IMR-90 (cell line): ENCODE results near the gene CCNK. TPM values are rescaled to one million over a fixed set of nuclear protein-coding genes. Genes with fewer than 3 reads are reported as not detected.

ENCODE experiments used
- ATAC-seq: fragments of 200-7000 bp; cut with Tn5 transposase; 2 replicates; pipeline ENCODE4 v1.9.1; 2020; ENCODE audit warnings: low read depth, mild to moderate bottlenecking, moderate library complexity
- BruUV-seq: library from RNA; stranded (reverse); fragments of 400-500 nt; replicated peaks from 2 replicates; lab custom pipeline; 2021; lab: Mats Ljungman, UMichigan
- CTCF ChIA-PET: fragments of 300-600 bp; formaldehyde crosslinking; extraction: SDS; loops from one replicate; lab custom pipeline; 2021; ENCODE audit warnings: antibody characterized with exemption; lab: Yijun Ruan, JAX
- POLR2A ChIA-PET: fragments of 300-600 bp; sonication (Branson Sonifier 250); formaldehyde crosslinking; loops from one replicate; lab custom pipeline; 2022; ENCODE audit warnings: antibody characterized with exemption; ENCODE audit not compliant: unreplicated experiment; lab: Charles Lee
- DNase-seq: peaks from one replicate; pipeline ENCODE4 v3.0.0; 2013
- H2AFZ ChIP-seq: replicated peaks from 2 replicates; pipeline ENCODE3; 2013; ENCODE audit warnings: low read length, mild to moderate bottlenecking; ENCODE audit not compliant: poor library complexity
- H2AK5ac ChIP-seq: 2 replicates; pipeline ENCODE4 v1.6.1; 2013; ENCODE audit warnings: low read depth, low read length, inconsistent platforms
- H2AK9ac ChIP-seq: replicated peaks from 2 replicates; pipeline ENCODE3; 2013; ENCODE audit warnings: mild to moderate bottlenecking, low read depth, low read length, moderate library complexity; ENCODE audit not compliant: poor library complexity
- H2BK120ac ChIP-seq: 2 replicates; pipeline ENCODE4 v1.6.1; 2013; ENCODE audit warnings: low read depth, low read length, inconsistent platforms
- H2BK15ac ChIP-seq: 3 replicates; pipeline ENCODE4 v1.6.1; 2013; ENCODE audit warnings: low read depth, low read length, inconsistent platforms
- H2BK20ac ChIP-seq: 2 replicates; pipeline ENCODE4 v1.6.1; 2013; ENCODE audit warnings: low read depth, mild to moderate bottlenecking, inconsistent platforms, low read length, moderate library complexity
- H2BK5ac ChIP-seq: 2 replicates; pipeline ENCODE4 v1.6.1; 2013; ENCODE audit warnings: mild to moderate bottlenecking, low read depth, low read length, inconsistent platforms; ENCODE audit not compliant: poor library complexity, severe bottlenecking
- H3K14ac ChIP-seq: replicated peaks from 2 replicates; pipeline ENCODE4 v1.6.1; 2013; ENCODE audit warnings: low read depth, low read length, inconsistent platforms
- H3K18ac ChIP-seq: 2 replicates; pipeline ENCODE4 v1.6.1; 2013; ENCODE audit warnings: low read depth, low read length, control low read depth
- H3K23ac ChIP-seq: 2 replicates; pipeline ENCODE4 v1.6.1; 2013; ENCODE audit warnings: low read depth, low read length, inconsistent platforms
- H3K27ac ChIP-seq: 2 replicates; pipeline ENCODE4 v1.5.1; 2013; ENCODE audit warnings: mild to moderate bottlenecking, control low read depth, low read length; ENCODE audit not compliant: insufficient read depth
- H3K27me3 ChIP-seq: 2 replicates; pipeline ENCODE4 v1.6.1; 2013; ENCODE audit warnings: low read length; ENCODE audit not compliant: control insufficient read depth, insufficient read depth
- H3K36me3 ChIP-seq: 2 replicates; pipeline ENCODE4 v1.6.1; 2013; ENCODE audit warnings: low read length, mixed read lengths; ENCODE audit not compliant: control insufficient read depth, insufficient read depth
- H3K4ac ChIP-seq: 2 replicates; pipeline ENCODE4 v1.6.1; 2013; ENCODE audit warnings: low read depth, low read length, inconsistent platforms
- H3K4me1 ChIP-seq: 2 replicates; pipeline ENCODE4 v1.6.1; 2013; ENCODE audit warnings: low read length, mixed read lengths; ENCODE audit not compliant: control insufficient read depth, insufficient read depth
- H3K4me2 ChIP-seq: 2 replicates; pipeline ENCODE4 v1.6.1; 2013; ENCODE audit warnings: low read depth, mild to moderate bottlenecking, control low read depth, low read length, moderate library complexity
- H3K4me3 ChIP-seq: 2 replicates; pipeline ENCODE4 v1.5.1; 2013; ENCODE audit warnings: low read depth, mild to moderate bottlenecking, control low read depth, low read length, moderate library complexity; ENCODE audit not compliant: insufficient read depth
- H3K56ac ChIP-seq: 2 replicates; pipeline ENCODE4 v1.6.1; 2013; ENCODE audit warnings: low read length, inconsistent platforms; ENCODE audit not compliant: insufficient read depth; ENCODE audit errors: extremely low read depth
- H3K79me1 ChIP-seq, 2 experiments: 2 replicates each; pipeline ENCODE4 v1.6.1; 2013; ENCODE audit warnings: low read length in 2 of 2, inconsistent platforms in 1 of 2, low read depth in 1 of 2
- H3K9ac ChIP-seq: 2 replicates; pipeline ENCODE4 v1.6.1; 2013; ENCODE audit warnings: low read depth, low read length, control low read depth
- H3K9me1 ChIP-seq: 2 replicates; pipeline ENCODE4 v1.6.1; 2013; ENCODE audit warnings: low read length, inconsistent platforms; ENCODE audit not compliant: insufficient read depth
- H3K9me3 ChIP-seq: 2 replicates; pipeline ENCODE4 v1.6.1; 2013; ENCODE audit warnings: low read length; ENCODE audit not compliant: control insufficient read depth, insufficient read depth
- H4K20me1 ChIP-seq: 2 replicates; pipeline ENCODE4 v1.6.1; 2013; ENCODE audit warnings: low read length, inconsistent platforms; ENCODE audit not compliant: insufficient read depth
- H4K5ac ChIP-seq: 2 replicates; pipeline ENCODE4 v1.6.1; 2013; ENCODE audit warnings: mild to moderate bottlenecking, low read depth, low read length, control low read depth
- H4K8ac ChIP-seq, 2 experiments: 2 replicates each; pipeline ENCODE4 v1.6.1; 2013; ENCODE audit warnings: low read depth in 2 of 2, low read length in 2 of 2, control low read depth in 1 of 2, inconsistent platforms in 1 of 2
- H4K91ac ChIP-seq: 2 replicates; pipeline ENCODE4 v1.6.1; 2013; ENCODE audit warnings: low read depth, low read length, inconsistent platforms; ENCODE audit not compliant: insufficient read depth
- BHLHE40 ChIP-seq: fragments of 150-350 bp; IDR thresholded peaks from 2 replicates; pipeline ENCODE4 v1.6.1; 2016; ENCODE audit warnings: mild to moderate bottlenecking, low read depth, low read length
- FOS ChIP-seq: fragments of 150-350 bp; IDR thresholded peaks from 2 replicates; pipeline ENCODE4 v1.6.1; 2016; ENCODE audit warnings: low read depth, low read length
- MAFK ChIP-seq: IDR thresholded peaks from 2 replicates; pipeline ENCODE4 v1.6.1; 2012; ENCODE audit warnings: low read depth, low read length, improper control_type of control experiment
- MXI1 ChIP-seq: IDR thresholded peaks from 2 replicates; pipeline ENCODE4 v1.6.1; 2012; ENCODE audit warnings: low read depth, mild to moderate bottlenecking, low read length, moderate library complexity, borderline replicate concordance
- NFE2L2 ChIP-seq: fragments of 150-350 bp; IDR thresholded peaks from 2 replicates; pipeline ENCODE4 v1.6.1; 2016; ENCODE audit warnings: low read depth, mild to moderate bottlenecking, low read length
- POLR2A ChIP-seq: IDR thresholded peaks from 2 replicates; pipeline ENCODE4 v1.6.1; 2012; ENCODE audit warnings: mild to moderate bottlenecking, low read depth, low read length
- RAD21 ChIP-seq: IDR thresholded peaks from 2 replicates; pipeline ENCODE4 v1.6.1; 2012; ENCODE audit warnings: low read length, improper control_type of control experiment
- RCOR1 ChIP-seq: IDR thresholded peaks from 2 replicates; pipeline ENCODE4 v1.6.1; 2012; ENCODE audit warnings: mild to moderate bottlenecking, low read length, improper control_type of control experiment; ENCODE audit not compliant: insufficient replicate concordance
- USF2 ChIP-seq: fragments of 150-350 bp; IDR thresholded peaks from 2 replicates; pipeline ENCODE4 v1.6.1; 2017; ENCODE audit warnings: mild to moderate bottlenecking, antibody characterized with exemption, low read length, low read depth
- WGBS, 2 experiments: methylation state at CpG; one replicate each; pipeline versions ENCODE4 v1.1.5 to v1.1.7; 2013; ENCODE audit warnings: missing lambda C conversion rate in 2 of 2; ENCODE audit not compliant: insufficient read length in 1 of 2; ENCODE audit errors: extremely low coverage in 2 of 2; 5-methylcytosine and 5-hydroxymethylcytosine counted together
- dilution Hi-C: fragments of 300-500 bp; cut with HindIII; formaldehyde crosslinking; loops from one replicate; pipeline ENCODE4 v1.14.3; 2018; ENCODE audit warnings: low sequenced_read_pairs; ENCODE audit not compliant: unreplicated experiment
- in situ Hi-C: fragments of 300-500 bp; cut with MboI; formaldehyde crosslinking; loops from 3 replicates; pipeline ENCODE4 v1.14.3; 2019; ENCODE audit warnings: low sequenced_read_pairs, inconsistent platforms, mixed read lengths
- intact Hi-C: fragments of 100-400 bp; cut with micrococcal nuclease; formaldehyde crosslinking; loops from 2 replicates; pipeline ENCODE4 v1.10.0; 2022
- polyA plus RNA-seq, 3 experiments: library from polyadenylated mRNA; depleted of rRNA; stranded (reverse); fragments of >200 nt; gene quantifications; 2 replicates each; pipeline ENCODE4 v1.2.3, GENCODE V29; 2012; ENCODE audit warnings: low replicate concordance in 1 of 3
- total RNA-seq: library from RNA; depleted of rRNA; stranded (reverse); fragments of >200 nt; gene quantifications from 2 replicates; pipeline ENCODE4 v1.2.3, GENCODE V29; 2012

The CCNK gene
- total and polyA plus RNA-seq, 2 of the 4 experiments (the other 2 are of a cell fraction): 18.8 to 38.3 TPM

- intact Hi-C loops: no loop called here
- no peaks in the 10 kb centered on the region for H3K9me3 ChIP-seq
- no peak for DNase-seq
- H2BK20ac ChIP-seq: no peak overlapping the region
- in situ Hi-C loops: no loop called here
- no peak overlapping the region for H3K9ac ChIP-seq
- peaks cover 78% of the 10 kb centered on the region for H3K36me3 ChIP-seq
- no peak for ATAC-seq
- H3K4me2 ChIP-seq: no peak overlapping the region
- H2BK15ac ChIP-seq: no peak overlapping the region
- no peak overlapping the region for H3K27ac ChIP-seq
- H3K23ac ChIP-seq: no peak overlapping the region
- H2AK9ac ChIP-seq: no peak overlapping the region
- TF ChIP-seq RCOR1 (no peak), FOS (no peak), MAFK (no peak), POLR2A (no peak), USF2 (no peak), BHLHE40 (no peak), RAD21 (no peak), NFE2L2 (no peak), MXI1 (no peak)
- no peaks in the 10 kb centered on the region for H3K27me3 ChIP-seq
- H2AK5ac ChIP-seq: no peak overlapping the region
- H4K5ac ChIP-seq: no peak overlapping the region
- H3K4me3 ChIP-seq: no peak overlapping the region
- H3K9me1 ChIP-seq: peaks cover 4% of the 10 kb centered on the region; the same call in 1 of the 2 replicates
- no peak overlapping the region for H2BK120ac ChIP-seq
- 80% methylated on average over 1 of the region's 5 CpGs; no CpG with 5 or more reads in 1 of the 2 experiments for WGBS, 2 experiments
- no peak overlapping the region for H3K18ac ChIP-seq
- H3K4me1 ChIP-seq: no peaks in the 10 kb centered on the region
- BruUV-seq: no TSS peak
- no peak overlapping the region for H2AFZ ChIP-seq
- H4K8ac ChIP-seq: no peak overlapping the region
- ChIA-PET CTCF (no interaction called here), POLR2A (no interaction called here)
- dilution Hi-C loops: no loop called here
- no peak overlapping the region for H3K14ac ChIP-seq
- no peak overlapping the region for H3K4ac ChIP-seq
- peaks cover 17% of the 10 kb centered on the region for H4K20me1 ChIP-seq
- H4K91ac ChIP-seq: no peak overlapping the region
- peaks cover 10 to 37% of the 10 kb centered on the region in 2 experiments; a peak in 2 of 4 replicates for H3K79me1 ChIP-seq
- no peak overlapping the region for H2BK5ac ChIP-seq
- H3K56ac ChIP-seq: no peak overlapping the region
Observed at GRCh38 chr14:99505089-99505488, 23.9 kb downstream of the CCNK start.
